GM23338 (cell line): Measurements from ENCODE around the gene VDR. TPM values are rescaled to one million over a fixed set of nuclear protein-coding genes. Genes with fewer than 3 reads are reported as not detected.

Source experiments
- ATAC-seq: fragments of 200-7000 bp; cut with Tn5 transposase; 3 replicates; pipeline ENCODE4 v1.9.1; 2020
- DNase-seq: peaks from one replicate; pipeline ENCODE4 v3.0.0-alpha.2; 2015; ENCODE audit warnings: low spot score
- H2AFZ ChIP-seq: fragments of 200-600 bp; sonication (generic); 2 replicates; pipeline ENCODE4 v1.8.0; 2016; ENCODE audit warnings: antibody characterized with exemption, mild to moderate bottlenecking, moderate library complexity
- H3F3A ChIP-seq: fragments of 200-600 bp; sonication (generic); replicated peaks from 2 replicates; pipeline ENCODE4 v1.8.0; 2017; ENCODE audit warnings: antibody characterized with exemption, mixed run types, low read depth
- H3K27ac ChIP-seq: fragments of 200-600 bp; sonication (generic); 2 replicates; pipeline ENCODE4 v1.6.1; 2016; ENCODE audit warnings: low read depth
- H3K27me3 ChIP-seq: fragments of 200-600 bp; sonication (generic); 2 replicates; pipeline ENCODE4 v1.8.0; 2016; ENCODE audit warnings: mild to moderate bottlenecking, mixed run types, moderate library complexity; ENCODE audit not compliant: insufficient read depth
- H3K36me3 ChIP-seq: fragments of 200-600 bp; sonication (generic); 2 replicates; pipeline ENCODE4 v1.8.0; 2016; ENCODE audit warnings: mild to moderate bottlenecking; ENCODE audit not compliant: insufficient read depth
- H3K4me1 ChIP-seq: fragments of 200-600 bp; sonication (generic); 2 replicates; pipeline ENCODE4 v1.8.0; 2016; ENCODE audit warnings: mild to moderate bottlenecking, moderate library complexity; ENCODE audit not compliant: insufficient read depth
- H3K4me2 ChIP-seq: fragments of 200-600 bp; sonication (generic); 2 replicates; pipeline ENCODE4 v1.7.1; 2017; ENCODE audit warnings: mixed run types
- H3K4me3 ChIP-seq: fragments of 200-600 bp; sonication (generic); 2 replicates; pipeline ENCODE4 v1.6.1; 2016; ENCODE audit warnings: mixed run types
- H3K79me2 ChIP-seq: fragments of 200-600 bp; sonication (generic); replicated peaks from 2 replicates; pipeline ENCODE4 v1.8.0; 2017; ENCODE audit warnings: mild to moderate bottlenecking; ENCODE audit not compliant: insufficient read depth
- H3K9me2 ChIP-seq: fragments of 200-600 bp; sonication (generic); 2 replicates; pipeline ENCODE4 v1.8.0; 2017; ENCODE audit not compliant: insufficient read depth
- H4K20me1 ChIP-seq: fragments of 200-600 bp; sonication (generic); replicated peaks from 2 replicates; pipeline ENCODE4 v1.8.0; 2017; ENCODE audit warnings: mild to moderate bottlenecking; ENCODE audit not compliant: insufficient read depth
- H3K27ac Mint-ChIP-seq: 2 replicates; pipeline ENCODE4 v1.8.0; 2020; ENCODE audit warnings: inconsistent platforms, mild to moderate bottlenecking, moderate library complexity, mixed read lengths
- H3K27me3 Mint-ChIP-seq: 3 replicates; pipeline ENCODE4 v1.8.0; 2022; ENCODE audit warnings: low read depth, mild to moderate bottlenecking, moderate library complexity, mixed read lengths, inconsistent platforms; ENCODE audit not compliant: insufficient read depth, poor library complexity
- H3K36me3 Mint-ChIP-seq: 3 replicates; pipeline ENCODE4 v1.8.0; 2021; ENCODE audit warnings: low read depth, mild to moderate bottlenecking, inconsistent platforms, moderate library complexity, mixed read lengths
- H3K4me1 Mint-ChIP-seq: 3 replicates; pipeline ENCODE4 v1.8.0; 2020; ENCODE audit warnings: mild to moderate bottlenecking, inconsistent platforms, mixed read lengths
- H3K4me3 Mint-ChIP-seq: 3 replicates; pipeline ENCODE4 v1.8.0; 2021; ENCODE audit warnings: moderate library complexity, mild to moderate bottlenecking, inconsistent platforms, mixed read lengths
- H3K9me3 Mint-ChIP-seq: 3 replicates; pipeline ENCODE4 v1.8.0; 2020; ENCODE audit warnings: moderate library complexity, mild to moderate bottlenecking, inconsistent platforms, mixed read lengths
- EZH2 ChIP-seq: fragments of 200-600 bp; sonication (generic); IDR thresholded peaks from one replicate; pipeline ENCODE4 v1.8.0; 2017; ENCODE audit warnings: antibody characterized with exemption, mild to moderate bottlenecking, low read depth; ENCODE audit not compliant: unreplicated experiment
- EZH2phosphoT487 ChIP-seq: fragments of 200-600 bp; sonication (generic); IDR thresholded peaks from one replicate; pipeline ENCODE4 v1.8.1; 2018; ENCODE audit warnings: antibody characterized with exemption; ENCODE audit not compliant: unreplicated experiment
- NANOG ChIP-seq: IDR thresholded peaks from 2 replicates; pipeline ENCODE4 v1.6.1; 2016; ENCODE audit warnings: antibody characterized with exemption, borderline replicate concordance
- POLR2AphosphoS5 ChIP-seq: IDR thresholded peaks from 2 replicates; pipeline ENCODE4 v1.6.1; 2016; ENCODE audit warnings: antibody characterized with exemption, low read depth
- ZNF331 ChIP-seq: fragments of 250-450 bp; sonication (Bioruptor Pico); IDR thresholded peaks from 2 replicates; pipeline ENCODE4 v1.5.0; 2020; ENCODE audit warnings: low read depth, mild to moderate bottlenecking, moderate library complexity
- polyA plus RNA-seq: library from polyadenylated mRNA; unstranded; fragments of >200 nt; fragmentation: Nextera tagmentation; extraction: Ambion mirVana; gene quantifications from 2 replicates; pipeline ENCODE4 v1.2.1, GENCODE V29; 2016
- total RNA-seq: library from RNA; depleted of rRNA; stranded (reverse); fragments of >200 nt; shearing (Covaris generic); gene quantifications from 2 replicates; pipeline ENCODE4 v1.2.3, GENCODE V29; 2014
- TF ChIP-seq, protein P1 (sequence below): fragments of 250-450 bp; sonication (Bioruptor Pico); IDR thresholded peaks from 2 replicates; pipeline ENCODE4 v1.5.0; 2020; ENCODE audit warnings: mild to moderate bottlenecking, moderate library complexity
- TF ChIP-seq, protein P2 (sequence below), 2 experiments: fragments of 200-600 bp in 1 of 2; sonication (generic) in 1 of 2; conservative IDR thresholded peaks; 2 replicates each; pipeline versions ENCODE4 v1.5.1 to v1.6.1; 2016 to 2017; ENCODE audit warnings: antibody characterized with exemption in 2 of 2, low read depth in 2 of 2, mild to moderate bottlenecking in 2 of 2, moderate library complexity in 1 of 2
- TF ChIP-seq, protein P3 (sequence below): IDR thresholded peaks from one replicate; pipeline ENCODE4 v1.6.1; 2018; ENCODE audit warnings: antibody characterized with exemption; ENCODE audit not compliant: unreplicated experiment
- TF ChIP-seq, protein P4 (sequence below): IDR thresholded peaks from 2 replicates; pipeline ENCODE4 v1.6.1; 2016; ENCODE audit warnings: antibody characterized with exemption

Gene VDR
- total and polyA plus RNA-seq, 2 experiments from 2014 or later, result 0.37 to 1.4 TPM

DNA sequence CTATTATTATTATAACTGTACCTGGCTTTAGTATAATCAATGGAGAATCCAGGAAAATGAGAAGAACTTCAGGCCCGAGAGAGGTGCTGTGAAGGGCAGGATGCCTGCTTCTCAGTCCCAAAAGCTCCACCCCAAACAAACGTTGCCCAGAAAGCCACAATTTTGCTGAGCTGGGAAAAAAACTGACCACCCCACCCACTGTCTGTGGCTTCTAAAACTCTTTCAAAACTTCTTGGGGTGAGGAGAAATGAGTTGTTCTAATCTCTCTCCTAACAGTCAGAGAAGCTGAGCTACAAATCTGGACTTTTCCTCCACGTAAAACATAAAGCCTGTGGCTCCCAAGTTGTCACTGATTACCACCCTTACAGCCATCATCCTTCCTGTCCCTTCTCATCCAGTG is 13.4 kb downstream of the VDR start:
- Histone ChIP-seq H3K4me2 (no peak overlapping the region), H3K9me2 (no peaks in the 10 kb centered on the region), H3K4me3 (no peak overlapping the region), H4K20me1 (no peaks in the 10 kb centered on the region), H3K27ac (no peak overlapping the region), H3K4me1 (peaks cover 5% of the 10 kb centered on the region; the same call in 1 of the 2 replicates), H3K79me2 (no peaks in the 10 kb centered on the region), H3F3A (0 out of 2 replicates have a peak, but pooled peaks cover 3% of the 10 kb centered on the region), H3K27me3 (no peaks in the 10 kb centered on the region), H3K36me3 (no peaks in the 10 kb centered on the region), H2AFZ (no peak overlapping the region)
- no peak overlapping the region for H3K4me3 Mint-ChIP-seq
- no peak for ATAC-seq
- DNase-seq, result no peak
- H3K9me3 Mint-ChIP-seq, result no peaks in the 10 kb centered on the region; the same call in 2 of the 3 replicates
- peaks cover 25% of the 10 kb centered on the region for H3K27me3 Mint-ChIP-seq
- peaks cover 7% of the 10 kb centered on the region; the same call in 2 of the 3 replicates for H3K4me1 Mint-ChIP-seq
- no peak for TF ChIP-seq ZNF331 (CRISPR knock-in tag)
- no peak for TF ChIP-seq NANOG
- TF ChIP-seq, protein P1, sequence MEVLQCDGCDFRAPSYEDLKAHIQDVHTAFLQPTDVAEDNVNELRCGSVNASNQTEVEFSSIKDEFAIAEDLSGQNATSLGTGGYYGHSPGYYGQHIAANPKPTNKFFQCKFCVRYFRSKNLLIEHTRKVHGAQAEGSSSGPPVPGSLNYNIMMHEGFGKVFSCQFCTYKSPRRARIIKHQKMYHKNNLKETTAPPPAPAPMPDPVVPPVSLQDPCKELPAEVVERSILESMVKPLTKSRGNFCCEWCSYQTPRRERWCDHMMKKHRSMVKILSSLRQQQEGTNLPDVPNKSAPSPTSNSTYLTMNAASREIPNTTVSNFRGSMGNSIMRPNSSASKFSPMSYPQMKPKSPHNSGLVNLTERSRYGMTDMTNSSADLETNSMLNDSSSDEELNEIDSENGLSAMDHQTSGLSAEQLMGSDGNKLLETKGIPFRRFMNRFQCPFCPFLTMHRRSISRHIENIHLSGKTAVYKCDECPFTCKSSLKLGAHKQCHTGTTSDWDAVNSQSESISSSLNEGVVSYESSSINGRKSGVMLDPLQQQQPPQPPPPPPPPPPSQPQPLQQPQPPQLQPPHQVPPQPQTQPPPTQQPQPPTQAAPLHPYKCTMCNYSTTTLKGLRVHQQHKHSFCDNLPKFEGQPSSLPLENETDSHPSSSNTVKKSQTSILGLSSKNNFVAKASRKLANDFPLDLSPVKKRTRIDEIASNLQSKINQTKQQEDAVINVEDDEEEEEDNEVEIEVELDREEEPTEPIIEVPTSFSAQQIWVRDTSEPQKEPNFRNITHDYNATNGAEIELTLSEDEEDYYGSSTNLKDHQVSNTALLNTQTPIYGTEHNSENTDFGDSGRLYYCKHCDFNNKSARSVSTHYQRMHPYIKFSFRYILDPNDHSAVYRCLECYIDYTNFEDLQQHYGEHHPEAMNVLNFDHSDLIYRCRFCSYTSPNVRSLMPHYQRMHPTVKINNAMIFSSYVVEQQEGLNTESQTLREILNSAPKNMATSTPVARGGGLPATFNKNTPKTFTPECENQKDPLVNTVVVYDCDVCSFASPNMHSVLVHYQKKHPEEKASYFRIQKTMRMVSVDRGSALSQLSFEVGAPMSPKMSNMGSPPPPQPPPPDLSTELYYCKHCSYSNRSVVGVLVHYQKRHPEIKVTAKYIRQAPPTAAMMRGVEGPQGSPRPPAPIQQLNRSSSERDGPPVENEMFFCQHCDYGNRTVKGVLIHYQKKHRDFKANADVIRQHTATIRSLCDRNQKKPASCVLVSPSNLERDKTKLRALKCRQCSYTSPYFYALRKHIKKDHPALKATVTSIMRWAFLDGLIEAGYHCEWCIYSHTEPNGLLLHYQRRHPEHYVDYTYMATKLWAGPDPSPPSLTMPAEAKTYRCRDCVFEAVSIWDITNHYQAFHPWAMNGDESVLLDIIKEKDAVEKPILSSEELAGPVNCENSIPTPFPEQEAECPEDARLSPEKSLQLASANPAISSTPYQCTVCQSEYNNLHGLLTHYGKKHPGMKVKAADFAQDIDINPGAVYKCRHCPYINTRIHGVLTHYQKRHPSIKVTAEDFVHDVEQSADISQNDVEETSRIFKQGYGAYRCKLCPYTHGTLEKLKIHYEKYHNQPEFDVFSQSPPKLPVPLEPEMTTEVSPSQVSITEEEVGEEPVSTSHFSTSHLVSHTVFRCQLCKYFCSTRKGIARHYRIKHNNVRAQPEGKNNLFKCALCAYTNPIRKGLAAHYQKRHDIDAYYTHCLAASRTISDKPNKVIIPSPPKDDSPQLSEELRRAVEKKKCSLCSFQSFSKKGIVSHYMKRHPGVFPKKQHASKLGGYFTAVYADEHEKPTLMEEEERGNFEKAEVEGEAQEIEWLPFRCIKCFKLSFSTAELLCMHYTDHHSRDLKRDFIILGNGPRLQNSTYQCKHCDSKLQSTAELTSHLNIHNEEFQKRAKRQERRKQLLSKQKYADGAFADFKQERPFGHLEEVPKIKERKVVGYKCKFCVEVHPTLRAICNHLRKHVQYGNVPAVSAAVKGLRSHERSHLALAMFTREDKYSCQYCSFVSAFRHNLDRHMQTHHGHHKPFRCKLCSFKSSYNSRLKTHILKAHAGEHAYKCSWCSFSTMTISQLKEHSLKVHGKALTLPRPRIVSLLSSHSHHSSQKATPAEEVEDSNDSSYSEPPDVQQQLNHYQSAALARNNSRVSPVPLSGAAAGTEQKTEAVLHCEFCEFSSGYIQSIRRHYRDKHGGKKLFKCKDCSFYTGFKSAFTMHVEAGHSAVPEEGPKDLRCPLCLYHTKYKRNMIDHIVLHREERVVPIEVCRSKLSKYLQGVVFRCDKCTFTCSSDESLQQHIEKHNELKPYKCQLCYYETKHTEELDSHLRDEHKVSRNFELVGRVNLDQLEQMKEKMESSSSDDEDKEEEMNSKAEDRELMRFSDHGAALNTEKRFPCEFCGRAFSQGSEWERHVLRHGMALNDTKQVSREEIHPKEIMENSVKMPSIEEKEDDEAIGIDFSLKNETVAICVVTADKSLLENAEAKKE (CRISPR knock-in tag), result no peak
- TF ChIP-seq, protein P2, sequence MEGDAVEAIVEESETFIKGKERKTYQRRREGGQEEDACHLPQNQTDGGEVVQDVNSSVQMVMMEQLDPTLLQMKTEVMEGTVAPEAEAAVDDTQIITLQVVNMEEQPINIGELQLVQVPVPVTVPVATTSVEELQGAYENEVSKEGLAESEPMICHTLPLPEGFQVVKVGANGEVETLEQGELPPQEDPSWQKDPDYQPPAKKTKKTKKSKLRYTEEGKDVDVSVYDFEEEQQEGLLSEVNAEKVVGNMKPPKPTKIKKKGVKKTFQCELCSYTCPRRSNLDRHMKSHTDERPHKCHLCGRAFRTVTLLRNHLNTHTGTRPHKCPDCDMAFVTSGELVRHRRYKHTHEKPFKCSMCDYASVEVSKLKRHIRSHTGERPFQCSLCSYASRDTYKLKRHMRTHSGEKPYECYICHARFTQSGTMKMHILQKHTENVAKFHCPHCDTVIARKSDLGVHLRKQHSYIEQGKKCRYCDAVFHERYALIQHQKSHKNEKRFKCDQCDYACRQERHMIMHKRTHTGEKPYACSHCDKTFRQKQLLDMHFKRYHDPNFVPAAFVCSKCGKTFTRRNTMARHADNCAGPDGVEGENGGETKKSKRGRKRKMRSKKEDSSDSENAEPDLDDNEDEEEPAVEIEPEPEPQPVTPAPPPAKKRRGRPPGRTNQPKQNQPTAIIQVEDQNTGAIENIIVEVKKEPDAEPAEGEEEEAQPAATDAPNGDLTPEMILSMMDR (conservative IDR thresholded peaks at IDR 0.05; ENCODE audit: low read depth in 2 of 2), result no peak
- TF ChIP-seq, protein P3, sequence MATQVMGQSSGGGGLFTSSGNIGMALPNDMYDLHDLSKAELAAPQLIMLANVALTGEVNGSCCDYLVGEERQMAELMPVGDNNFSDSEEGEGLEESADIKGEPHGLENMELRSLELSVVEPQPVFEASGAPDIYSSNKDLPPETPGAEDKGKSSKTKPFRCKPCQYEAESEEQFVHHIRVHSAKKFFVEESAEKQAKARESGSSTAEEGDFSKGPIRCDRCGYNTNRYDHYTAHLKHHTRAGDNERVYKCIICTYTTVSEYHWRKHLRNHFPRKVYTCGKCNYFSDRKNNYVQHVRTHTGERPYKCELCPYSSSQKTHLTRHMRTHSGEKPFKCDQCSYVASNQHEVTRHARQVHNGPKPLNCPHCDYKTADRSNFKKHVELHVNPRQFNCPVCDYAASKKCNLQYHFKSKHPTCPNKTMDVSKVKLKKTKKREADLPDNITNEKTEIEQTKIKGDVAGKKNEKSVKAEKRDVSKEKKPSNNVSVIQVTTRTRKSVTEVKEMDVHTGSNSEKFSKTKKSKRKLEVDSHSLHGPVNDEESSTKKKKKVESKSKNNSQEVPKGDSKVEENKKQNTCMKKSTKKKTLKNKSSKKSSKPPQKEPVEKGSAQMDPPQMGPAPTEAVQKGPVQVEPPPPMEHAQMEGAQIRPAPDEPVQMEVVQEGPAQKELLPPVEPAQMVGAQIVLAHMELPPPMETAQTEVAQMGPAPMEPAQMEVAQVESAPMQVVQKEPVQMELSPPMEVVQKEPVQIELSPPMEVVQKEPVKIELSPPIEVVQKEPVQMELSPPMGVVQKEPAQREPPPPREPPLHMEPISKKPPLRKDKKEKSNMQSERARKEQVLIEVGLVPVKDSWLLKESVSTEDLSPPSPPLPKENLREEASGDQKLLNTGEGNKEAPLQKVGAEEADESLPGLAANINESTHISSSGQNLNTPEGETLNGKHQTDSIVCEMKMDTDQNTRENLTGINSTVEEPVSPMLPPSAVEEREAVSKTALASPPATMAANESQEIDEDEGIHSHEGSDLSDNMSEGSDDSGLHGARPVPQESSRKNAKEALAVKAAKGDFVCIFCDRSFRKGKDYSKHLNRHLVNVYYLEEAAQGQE, result no peak
- TF ChIP-seq, protein P4, sequence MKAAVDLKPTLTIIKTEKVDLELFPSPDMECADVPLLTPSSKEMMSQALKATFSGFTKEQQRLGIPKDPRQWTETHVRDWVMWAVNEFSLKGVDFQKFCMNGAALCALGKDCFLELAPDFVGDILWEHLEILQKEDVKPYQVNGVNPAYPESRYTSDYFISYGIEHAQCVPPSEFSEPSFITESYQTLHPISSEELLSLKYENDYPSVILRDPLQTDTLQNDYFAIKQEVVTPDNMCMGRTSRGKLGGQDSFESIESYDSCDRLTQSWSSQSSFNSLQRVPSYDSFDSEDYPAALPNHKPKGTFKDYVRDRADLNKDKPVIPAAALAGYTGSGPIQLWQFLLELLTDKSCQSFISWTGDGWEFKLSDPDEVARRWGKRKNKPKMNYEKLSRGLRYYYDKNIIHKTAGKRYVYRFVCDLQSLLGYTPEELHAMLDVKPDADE, result no peak
- TF ChIP-seq POLR2AphosphoS5, result no peak
- no peak for TF ChIP-seq EZH2
- TF ChIP-seq EZH2phosphoT487, result no peak
- H3K36me3 Mint-ChIP-seq, result no peaks in the 10 kb centered on the region
- H3K27ac Mint-ChIP-seq, result no peak overlapping the region
